VCaP (cell line): Measurements from ENCODE around the gene GPR107.

Experiments used
- H3K27ac ChIP-seq: fragments of 450-650 bp; 2 replicates; pipeline ENCODE4 v1.5.1; 2017
- TF ChIP-seq, protein P1 (sequence below): fragments of 450-650 bp; conservative IDR thresholded peaks from 2 replicates; pipeline ENCODE4 v1.5.1; 2017; ENCODE audit warnings: mild to moderate bottlenecking, moderate library complexity

Gene GPR107

DNA sequence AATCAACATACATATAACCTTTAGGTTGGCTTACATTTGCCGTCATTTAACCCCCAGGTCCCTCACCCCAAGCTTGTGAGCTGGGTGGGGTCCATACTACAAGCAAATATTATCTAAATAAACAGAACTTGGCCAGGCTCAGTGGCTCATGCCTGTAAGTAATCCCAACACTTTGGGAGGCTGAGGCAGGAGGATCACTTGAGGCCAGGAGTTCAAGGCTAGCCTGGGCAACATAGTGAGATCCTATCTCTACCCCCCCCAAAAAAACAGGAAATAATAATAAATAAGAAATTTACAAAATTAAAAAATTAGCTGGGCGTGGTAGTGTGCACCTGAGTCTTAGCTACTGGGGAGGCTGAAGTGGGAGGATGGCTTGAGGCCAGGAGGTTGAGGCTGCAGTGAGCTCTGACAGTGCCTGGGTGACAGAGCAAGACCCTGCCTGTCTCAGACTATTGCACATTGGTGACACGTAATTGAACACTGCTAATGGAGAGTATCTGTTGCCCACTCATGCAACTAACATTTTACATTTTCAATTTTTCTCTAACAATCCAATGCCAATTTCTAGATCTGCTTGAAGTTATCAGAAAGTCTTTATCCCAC, 29.6 kb upstream of the GPR107 start:
- TF ChIP-seq, protein P1, sequence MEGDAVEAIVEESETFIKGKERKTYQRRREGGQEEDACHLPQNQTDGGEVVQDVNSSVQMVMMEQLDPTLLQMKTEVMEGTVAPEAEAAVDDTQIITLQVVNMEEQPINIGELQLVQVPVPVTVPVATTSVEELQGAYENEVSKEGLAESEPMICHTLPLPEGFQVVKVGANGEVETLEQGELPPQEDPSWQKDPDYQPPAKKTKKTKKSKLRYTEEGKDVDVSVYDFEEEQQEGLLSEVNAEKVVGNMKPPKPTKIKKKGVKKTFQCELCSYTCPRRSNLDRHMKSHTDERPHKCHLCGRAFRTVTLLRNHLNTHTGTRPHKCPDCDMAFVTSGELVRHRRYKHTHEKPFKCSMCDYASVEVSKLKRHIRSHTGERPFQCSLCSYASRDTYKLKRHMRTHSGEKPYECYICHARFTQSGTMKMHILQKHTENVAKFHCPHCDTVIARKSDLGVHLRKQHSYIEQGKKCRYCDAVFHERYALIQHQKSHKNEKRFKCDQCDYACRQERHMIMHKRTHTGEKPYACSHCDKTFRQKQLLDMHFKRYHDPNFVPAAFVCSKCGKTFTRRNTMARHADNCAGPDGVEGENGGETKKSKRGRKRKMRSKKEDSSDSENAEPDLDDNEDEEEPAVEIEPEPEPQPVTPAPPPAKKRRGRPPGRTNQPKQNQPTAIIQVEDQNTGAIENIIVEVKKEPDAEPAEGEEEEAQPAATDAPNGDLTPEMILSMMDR, result no peak
- peak overlapping the region; percentile 67 for H3K27ac ChIP-seq

DNA sequence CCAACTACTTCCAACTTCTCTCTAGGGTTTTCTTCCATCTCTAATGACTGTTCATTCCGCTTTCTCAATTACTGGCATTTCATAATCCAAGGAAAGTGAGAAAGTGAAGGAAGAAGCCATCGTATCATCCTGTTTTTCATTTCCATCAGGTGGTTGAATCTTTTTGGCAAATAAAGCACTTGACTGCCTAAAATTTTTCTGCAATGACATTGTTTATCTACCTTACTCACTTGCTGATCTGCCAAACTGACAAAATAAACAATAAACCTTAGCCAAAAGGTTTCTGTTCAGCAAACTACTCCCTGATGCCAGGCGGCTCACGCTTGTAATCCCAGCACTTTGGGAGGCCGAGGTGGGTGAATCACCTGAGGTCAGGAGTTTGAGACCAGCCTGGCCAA, 29.1 kb upstream of the GPR107 start:
- peak overlapping the region; percentile 67 for H3K27ac ChIP-seq

DNA sequence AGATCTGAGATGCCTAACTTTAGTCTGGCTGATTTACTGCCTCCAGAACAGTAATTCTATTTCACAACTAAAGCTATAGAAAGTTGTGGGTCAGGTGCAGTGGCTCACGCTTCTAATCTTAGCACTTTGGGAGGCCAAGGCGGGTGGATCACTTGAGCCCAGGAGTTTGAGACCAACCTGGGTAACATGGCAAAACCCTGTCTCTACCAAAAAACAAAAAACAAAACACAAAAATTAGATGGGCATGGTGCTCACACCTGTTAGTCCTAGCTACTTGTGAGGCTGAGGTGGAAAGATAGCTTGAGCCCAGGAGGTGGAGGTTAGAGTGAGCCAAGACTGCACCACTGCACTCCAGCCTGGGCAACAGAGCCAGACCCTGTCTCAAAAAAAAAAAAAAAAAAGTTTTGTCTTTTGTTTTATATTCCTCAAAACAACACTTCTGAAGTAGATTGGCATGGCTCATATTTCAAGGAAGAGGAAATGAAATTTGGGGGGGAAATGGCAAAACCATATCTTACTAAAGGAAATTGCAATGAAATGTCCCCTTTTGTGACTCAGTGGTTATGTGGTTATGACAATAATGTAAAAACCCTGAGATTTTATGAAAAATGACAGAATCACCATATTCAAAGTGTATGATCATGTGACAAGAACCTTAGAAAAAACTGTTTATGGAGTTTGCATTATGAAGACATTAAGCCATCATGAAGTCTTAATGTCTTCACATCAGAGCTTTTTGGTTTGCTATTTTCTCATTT, 26.9 kb upstream of the GPR107 start:
- TF ChIP-seq, protein P1, result no peak
- no peak overlapping the region for H3K27ac ChIP-seq

More for the DNA sequence above, 29.1 kb upstream of the GPR107 start:
- TF ChIP-seq, protein P1, result no peak

DNA sequence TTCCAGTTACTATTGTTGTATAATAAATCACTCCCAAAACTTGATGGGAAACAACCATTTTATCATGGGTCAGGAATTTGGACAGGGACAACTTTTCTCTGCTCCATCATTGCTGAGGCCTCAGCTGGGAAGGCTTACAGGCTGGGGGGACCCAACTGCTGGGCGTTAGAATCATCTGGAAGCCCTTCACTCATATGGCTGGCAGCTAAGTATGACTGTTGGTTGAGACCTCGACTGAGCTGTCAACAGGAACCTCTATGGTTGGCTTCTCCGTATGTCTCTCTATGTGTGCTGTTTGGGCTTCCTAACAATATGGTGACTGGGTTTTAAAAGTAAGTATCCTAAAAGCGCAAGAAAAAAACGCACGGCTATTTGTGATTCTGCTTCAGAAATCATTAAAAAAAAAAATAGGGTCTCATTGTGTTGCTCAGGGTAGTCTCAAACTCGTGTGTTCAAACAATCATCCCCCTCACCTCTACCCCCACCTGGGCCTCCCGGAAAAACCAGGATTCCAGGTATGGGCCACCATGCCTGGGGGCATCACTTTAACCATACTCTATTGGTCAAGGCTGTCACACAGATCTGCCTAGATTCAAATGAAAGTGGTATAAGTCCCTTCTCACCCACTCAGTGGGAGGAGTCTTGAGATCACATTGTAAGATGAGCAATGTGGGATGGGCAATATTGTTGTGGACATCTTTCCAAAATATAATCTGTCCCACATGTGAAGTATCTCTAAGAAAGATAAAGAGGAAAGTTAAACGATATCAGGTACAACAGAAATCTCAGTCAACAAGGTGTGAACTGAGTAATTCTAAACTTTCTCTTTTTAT, 26.0 kb upstream of the GPR107 start:
- TF ChIP-seq, protein P1, result no peak
- no peak overlapping the region; the same call in 1 of the 2 replicates for H3K27ac ChIP-seq

DNA sequence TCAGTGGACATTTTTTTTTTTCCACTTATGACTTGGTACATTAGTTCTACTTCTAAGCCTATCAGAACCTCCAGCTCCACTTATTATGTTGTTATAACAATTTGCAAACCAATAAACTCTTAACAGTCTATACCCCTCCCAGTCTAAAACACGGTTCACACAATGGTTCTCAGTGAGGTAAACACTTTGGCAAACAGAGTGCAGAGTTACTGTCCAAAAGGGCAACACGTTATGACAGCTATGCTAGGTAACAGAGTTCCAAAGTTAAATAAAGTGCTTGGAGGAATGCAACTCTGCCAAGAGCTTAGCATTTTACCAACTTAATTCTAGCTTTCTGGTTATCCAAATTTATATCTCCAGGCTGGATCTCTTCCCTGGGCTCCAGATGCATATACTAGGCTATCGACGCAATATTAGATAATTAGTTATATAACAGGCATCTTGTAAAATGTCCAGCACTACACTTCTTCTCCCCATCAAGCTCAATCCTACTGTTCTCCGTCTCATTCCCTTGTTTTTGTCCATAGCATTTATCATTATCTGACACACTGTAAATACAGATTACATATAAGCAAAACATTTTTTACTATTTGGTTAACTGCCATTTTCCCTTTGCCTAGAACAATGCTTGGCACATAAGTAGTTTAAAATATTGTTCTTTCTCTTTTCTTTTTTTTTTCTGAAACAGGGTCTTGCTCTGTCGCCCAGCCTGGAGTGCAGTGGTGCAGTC, 25.0 kb upstream of the GPR107 start:
- H3K27ac ChIP-seq, result no peak overlapping the region; the same call in 1 of the 2 replicates
- TF ChIP-seq, protein P1, result no peak

DNA sequence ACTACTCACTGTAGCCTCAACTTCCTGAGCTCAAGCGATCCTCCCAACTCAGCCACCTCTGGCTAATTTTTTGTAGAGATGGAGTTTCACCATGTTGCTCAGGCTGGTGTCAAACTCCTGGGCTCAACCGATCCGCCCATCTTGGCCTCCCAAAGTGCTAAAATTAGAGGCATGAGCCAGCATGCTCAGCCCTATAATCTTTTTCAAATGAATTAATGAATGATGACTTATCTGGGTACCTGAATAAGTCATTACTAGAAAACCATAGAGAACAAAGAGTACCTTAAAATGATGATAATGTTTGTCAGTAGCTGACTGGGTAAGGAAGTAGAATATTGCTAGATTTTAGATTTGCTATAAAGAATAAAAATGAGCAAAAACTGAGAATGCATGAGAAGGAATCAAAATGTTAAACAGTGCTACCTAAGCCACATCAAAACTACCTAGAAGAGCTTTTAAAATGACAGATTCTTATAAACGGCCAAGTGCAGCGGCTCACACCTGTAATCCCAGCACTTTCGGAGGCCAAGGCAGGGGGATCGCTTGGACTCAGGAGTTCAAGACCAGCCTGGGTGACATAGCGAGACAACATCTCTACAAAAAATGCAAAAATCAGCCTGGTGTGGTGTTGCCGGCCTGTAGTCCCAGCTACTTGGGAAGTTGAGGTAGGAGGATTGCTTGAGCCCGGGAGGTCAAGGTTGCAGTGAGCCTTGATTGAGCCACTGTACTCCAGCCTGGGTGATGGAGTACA, 24.3 kb upstream of the GPR107 start:
- no peak overlapping the region; the same call in 1 of the 2 replicates for H3K27ac ChIP-seq
- TF ChIP-seq, protein P1, result no peak
